Left ventricle myocardium inferior (tissue), 1 donor: ENCODE data around the gene PCYT1A. TPM values are rescaled to one million over a fixed set of nuclear protein-coding genes. Genes with fewer than 3 reads are reported as not detected.
A peak's percentile ranks its signal among the peaks of the same experiment; 100 is the strongest.
"Not testable (repeated sequence)": the region's sequence is repeated elsewhere in the genome, so short reads cannot be mapped to it uniquely, and the experiment has no call there.

Experiments used
- DNase-seq: peaks from one replicate; pipeline ENCODE4 v3.0.0-alpha.2; 2020
- H3K27ac ChIP-seq: fragments of 200-600 bp; replicated peaks from 2 replicates; pipeline ENCODE4 v1.8.0; 2021
- H3K27me3 ChIP-seq: fragments of 200-600 bp; 2 replicates; pipeline ENCODE4 v1.8.0; 2021; ENCODE audit warnings: low read depth
- H3K36me3 ChIP-seq: fragments of 200-600 bp; 2 replicates; pipeline ENCODE4 v1.8.0; 2021
- H3K4me1 ChIP-seq: fragments of 200-600 bp; 2 replicates; pipeline ENCODE4 v1.8.0; 2021
- H3K4me3 ChIP-seq: fragments of 200-600 bp; 2 replicates; pipeline ENCODE4 v1.8.0; 2021; ENCODE audit warnings: mild to moderate bottlenecking, moderate library complexity
- H3K9me3 ChIP-seq: fragments of 200-600 bp; replicated peaks from 2 replicates; pipeline ENCODE4 v1.8.0; 2021
- intact Hi-C: fragments of 100-400 bp; cut with micrococcal nuclease; formaldehyde crosslinking; loops from one replicate; pipeline ENCODE4 v1.11.0; 2022
- total RNA-seq: library from RNA; stranded (reverse); fragmentation: NEBNext Ultra II Directional; extraction: Animal tissue kit (Norgen Biotek cat#: 25700); gene quantifications from one replicate; pipeline ENCODE4 v1.2.1, GENCODE V29; 2021
- TF ChIP-seq, protein P1 (sequence below): fragments of 200-600 bp; IDR thresholded peaks from 2 replicates; pipeline ENCODE4 v1.8.0; 2021; ENCODE audit warnings: antibody characterized with exemption, mild to moderate bottlenecking, borderline replicate concordance
- donor health status: DM: no; HTN: yes; CAD: no; lungs with severe emphysema.

The PCYT1A gene
- total RNA-seq, 1 donor from 2014 or later, result 93.6 TPM

GRCh38 chr3:196317687-196318467 is 30.4 kb upstream of the PCYT1A start, which contains the start of gene DYNLT2B:
Gene DYNLT2B (minus strand): TSS chr3:196318240. CDS start chr3:196318152, 88 bp downstream.
- Histone ChIP-seq H3K4me3 (peak within 1 kb of the TSS; percentile 90), H3K4me1 (peaks cover 23% of the 10 kb centered on the region), H3K27ac (peak within 1 kb of the TSS; percentile 97), H3K27me3 (no peaks in the 10 kb centered on the region), H3K9me3 (no peaks in the 10 kb centered on the region), H3K36me3 (peaks cover 5% of the 10 kb centered on the region)
- peak; percentile 89 for DNase-seq
- intact Hi-C loops, result no loop called here
- TF ChIP-seq, protein P1, sequence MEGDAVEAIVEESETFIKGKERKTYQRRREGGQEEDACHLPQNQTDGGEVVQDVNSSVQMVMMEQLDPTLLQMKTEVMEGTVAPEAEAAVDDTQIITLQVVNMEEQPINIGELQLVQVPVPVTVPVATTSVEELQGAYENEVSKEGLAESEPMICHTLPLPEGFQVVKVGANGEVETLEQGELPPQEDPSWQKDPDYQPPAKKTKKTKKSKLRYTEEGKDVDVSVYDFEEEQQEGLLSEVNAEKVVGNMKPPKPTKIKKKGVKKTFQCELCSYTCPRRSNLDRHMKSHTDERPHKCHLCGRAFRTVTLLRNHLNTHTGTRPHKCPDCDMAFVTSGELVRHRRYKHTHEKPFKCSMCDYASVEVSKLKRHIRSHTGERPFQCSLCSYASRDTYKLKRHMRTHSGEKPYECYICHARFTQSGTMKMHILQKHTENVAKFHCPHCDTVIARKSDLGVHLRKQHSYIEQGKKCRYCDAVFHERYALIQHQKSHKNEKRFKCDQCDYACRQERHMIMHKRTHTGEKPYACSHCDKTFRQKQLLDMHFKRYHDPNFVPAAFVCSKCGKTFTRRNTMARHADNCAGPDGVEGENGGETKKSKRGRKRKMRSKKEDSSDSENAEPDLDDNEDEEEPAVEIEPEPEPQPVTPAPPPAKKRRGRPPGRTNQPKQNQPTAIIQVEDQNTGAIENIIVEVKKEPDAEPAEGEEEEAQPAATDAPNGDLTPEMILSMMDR, result peak; percentile 7

DNA sequence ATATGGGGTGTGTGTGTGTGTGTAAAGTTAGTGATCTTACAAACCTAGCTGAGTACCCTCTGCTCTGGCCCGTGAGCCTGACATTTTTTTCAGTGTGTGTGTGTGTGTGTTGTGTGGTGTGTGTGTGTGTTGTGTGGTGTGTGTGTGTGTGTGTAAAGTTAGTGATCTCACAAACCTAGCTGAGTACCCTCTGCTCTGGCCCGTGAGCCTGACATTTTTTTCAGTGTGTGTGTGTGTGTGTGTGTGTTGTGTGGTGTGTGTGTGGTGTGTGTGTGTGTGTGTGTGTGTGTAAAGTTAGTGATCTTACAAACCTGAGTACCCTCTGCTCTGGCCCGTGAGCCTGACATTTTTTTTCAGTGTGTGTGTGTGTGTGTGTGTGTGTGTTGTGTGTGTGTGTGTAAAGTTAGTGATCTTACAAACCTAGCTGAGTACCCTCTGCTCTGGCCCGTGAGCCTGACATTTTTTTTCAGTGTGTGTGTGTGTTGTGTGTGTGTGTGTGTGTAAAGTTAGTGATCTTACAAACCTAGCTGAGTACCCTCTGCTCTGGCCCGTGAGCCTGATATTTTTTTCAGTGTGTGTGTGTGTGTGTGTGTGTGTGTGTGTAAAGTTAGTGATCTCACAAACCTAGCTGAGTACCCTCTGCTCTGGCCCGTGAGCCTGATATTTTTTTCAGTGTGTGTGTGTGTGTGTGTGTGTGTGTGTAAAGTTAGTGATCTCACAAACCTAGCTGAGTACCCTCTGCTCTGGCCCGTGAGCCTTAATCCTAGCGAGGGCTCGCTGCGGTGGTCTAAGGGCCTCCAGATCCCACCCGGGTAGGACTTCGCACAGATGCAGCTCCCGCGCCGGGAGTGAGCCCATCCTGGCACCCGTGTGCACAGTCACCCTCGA is 29.5 kb upstream of the PCYT1A start:
- Histone ChIP-seq H3K27ac (peak overlapping the region; percentile 97), H3K4me3 (peak overlapping the region; percentile 90), H3K4me1 (peaks cover 23% of the 10 kb centered on the region)
- intact Hi-C loops, DNase-seq, H3K9me3 ChIP-seq, H3K27me3 ChIP-seq, H3K36me3 ChIP-seq: not testable (repeated sequence)

GRCh38 chr3:196315821-196316220 is 28.3 kb upstream of the PCYT1A start:
- Histone ChIP-seq H3K36me3 (peaks cover 5% of the 10 kb centered on the region), H3K9me3 (no peaks in the 10 kb centered on the region), H3K4me1 (peaks cover 23% of the 10 kb centered on the region), H3K4me3 (no peak overlapping the region), H3K27ac (no peak overlapping the region), H3K27me3 (no peaks in the 10 kb centered on the region)
- intact Hi-C loops, result no loop called here
- TF ChIP-seq, protein P1, result no peak
- no peak for DNase-seq

GRCh38 chr3:196314597-196314996 is 27.1 kb upstream of the PCYT1A start:
- Histone ChIP-seq H3K9me3 (no peaks in the 10 kb centered on the region), H3K27me3 (no peaks in the 10 kb centered on the region), H3K36me3 (peaks cover 5% of the 10 kb centered on the region), H3K27ac (no peak overlapping the region), H3K4me1 (peaks cover 23% of the 10 kb centered on the region), H3K4me3 (no peak overlapping the region)
- TF ChIP-seq, protein P1, result no peak
- intact Hi-C loops, result no loop called here
- no peak for DNase-seq

- intact Hi-C loops, H3K36me3 ChIP-seq, H3K4me3 ChIP-seq, DNase-seq, H3K9me3 ChIP-seq, H3K27me3 ChIP-seq, H3K27ac ChIP-seq: not testable (repeated sequence)
- peaks cover 17% of the 10 kb centered on the region for H3K4me1 ChIP-seq
Measured at GRCh38 chr3:196314086-196314485, 26.6 kb upstream of the PCYT1A start.

DNA sequence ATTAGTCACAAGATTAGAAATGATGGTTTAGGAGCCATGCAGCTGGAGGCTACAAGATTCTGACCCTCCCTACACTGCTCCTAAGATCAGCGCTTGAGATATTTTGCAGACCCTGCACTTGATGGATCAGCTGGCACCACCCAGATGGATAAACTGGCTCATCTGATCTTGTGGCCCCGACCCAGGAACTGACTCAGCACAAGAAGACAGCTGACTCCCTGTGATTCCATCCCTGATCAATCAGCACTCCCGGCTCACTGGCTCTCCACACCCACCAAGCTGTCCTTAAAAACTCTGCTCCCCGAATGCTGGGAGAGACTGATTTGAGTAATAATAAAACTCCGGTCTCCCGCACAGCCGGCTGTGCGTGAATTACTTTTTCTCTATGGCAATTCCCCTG is 15.4 kb upstream of the PCYT1A start:
- H3K9me3 ChIP-seq, H3K4me3 ChIP-seq, H3K27me3 ChIP-seq, H3K27ac ChIP-seq, intact Hi-C loops, DNase-seq, H3K4me1 ChIP-seq: not testable (repeated sequence)
- H3K36me3 ChIP-seq, result peaks cover 11% of the 10 kb centered on the region

DNA sequence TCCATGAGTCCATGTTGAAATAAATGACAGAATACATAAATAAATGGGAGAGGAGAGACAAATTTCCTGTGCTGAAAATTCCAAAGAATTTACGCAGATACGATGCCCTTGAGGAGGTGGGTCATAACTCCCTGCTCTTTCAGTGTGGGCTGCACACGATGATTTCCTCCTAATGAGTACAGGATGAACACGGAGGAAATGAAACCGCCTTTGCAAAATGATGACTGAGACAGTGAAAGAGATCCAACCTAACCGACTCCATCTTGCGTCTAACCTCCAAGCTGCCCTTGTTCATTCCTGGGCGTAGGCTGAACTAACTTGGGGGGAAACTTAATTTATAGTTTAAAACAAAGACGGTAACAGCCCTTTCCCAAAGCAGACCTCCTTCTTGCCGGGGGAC is 15.0 kb upstream of the PCYT1A start:
- DNase-seq, H3K27ac ChIP-seq, H3K9me3 ChIP-seq, H3K4me3 ChIP-seq, intact Hi-C loops, H3K4me1 ChIP-seq, H3K27me3 ChIP-seq: not testable (repeated sequence)
- peaks cover 11% of the 10 kb centered on the region for H3K36me3 ChIP-seq
